NB4 (cell line): ENCODE results near the gene CELF1.
A peak's percentile ranks its signal among the peaks of the same experiment; 100 is the strongest.
"Not testable (repeated sequence)": the region's sequence is repeated elsewhere in the genome, so short reads cannot be mapped to it uniquely, and the experiment has no call there.

ENCODE experiments used
- DNase-seq: peaks from one replicate; pipeline ENCODE4 v3.0.0; 2010; ENCODE audit warnings: low read depth
- H3K4me3 ChIP-seq: one replicate; pipeline ENCODE4 v1.5.1; 2011; ENCODE audit warnings: mild to moderate bottlenecking, low read depth, low read length, moderate library complexity
- MAX ChIP-seq: IDR thresholded peaks from 2 replicates; pipeline ENCODE4 v1.6.1; 2011; ENCODE audit warnings: low read depth, low read length
- MYC ChIP-seq: IDR thresholded peaks from 2 replicates; pipeline ENCODE4 v1.6.1; 2011; ENCODE audit warnings: low read depth, low read length
- POLR2A ChIP-seq: IDR thresholded peaks from 2 replicates; pipeline ENCODE4 v1.6.1; 2011; ENCODE audit warnings: mild to moderate bottlenecking; ENCODE audit not compliant: insufficient read length; ENCODE audit errors: extremely low read depth
- TF ChIP-seq, protein P1 (sequence below): IDR thresholded peaks from one replicate; pipeline ENCODE4 v1.5.1; 2012; ENCODE audit warnings: low read depth, low read length

CELF1 gene

DNA sequence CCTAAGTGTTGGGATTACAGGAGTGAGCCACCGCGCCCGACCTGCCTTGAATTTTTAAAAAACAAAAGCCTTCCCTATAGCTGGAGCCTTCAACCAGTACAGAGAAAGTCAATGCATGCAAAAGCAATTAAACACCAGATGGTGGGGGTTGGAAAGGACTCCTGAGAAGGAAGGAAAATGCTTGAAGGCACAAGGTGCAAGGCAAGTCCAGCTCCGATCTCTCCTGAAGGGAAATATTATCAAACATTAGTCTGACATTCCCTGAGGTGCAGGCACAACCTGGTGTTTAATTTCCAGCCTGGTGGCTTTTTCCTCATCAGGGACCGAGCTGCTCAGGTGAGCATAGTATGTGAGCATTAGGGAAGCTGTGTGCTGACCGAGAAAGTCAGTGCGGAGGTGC lies 91.1 kb downstream of the CELF1 start:
- TF ChIP-seq MYC: no peak
- TF ChIP-seq, protein P1, sequence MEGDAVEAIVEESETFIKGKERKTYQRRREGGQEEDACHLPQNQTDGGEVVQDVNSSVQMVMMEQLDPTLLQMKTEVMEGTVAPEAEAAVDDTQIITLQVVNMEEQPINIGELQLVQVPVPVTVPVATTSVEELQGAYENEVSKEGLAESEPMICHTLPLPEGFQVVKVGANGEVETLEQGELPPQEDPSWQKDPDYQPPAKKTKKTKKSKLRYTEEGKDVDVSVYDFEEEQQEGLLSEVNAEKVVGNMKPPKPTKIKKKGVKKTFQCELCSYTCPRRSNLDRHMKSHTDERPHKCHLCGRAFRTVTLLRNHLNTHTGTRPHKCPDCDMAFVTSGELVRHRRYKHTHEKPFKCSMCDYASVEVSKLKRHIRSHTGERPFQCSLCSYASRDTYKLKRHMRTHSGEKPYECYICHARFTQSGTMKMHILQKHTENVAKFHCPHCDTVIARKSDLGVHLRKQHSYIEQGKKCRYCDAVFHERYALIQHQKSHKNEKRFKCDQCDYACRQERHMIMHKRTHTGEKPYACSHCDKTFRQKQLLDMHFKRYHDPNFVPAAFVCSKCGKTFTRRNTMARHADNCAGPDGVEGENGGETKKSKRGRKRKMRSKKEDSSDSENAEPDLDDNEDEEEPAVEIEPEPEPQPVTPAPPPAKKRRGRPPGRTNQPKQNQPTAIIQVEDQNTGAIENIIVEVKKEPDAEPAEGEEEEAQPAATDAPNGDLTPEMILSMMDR: no peak
- TF ChIP-seq MAX: no peak
- no peak for TF ChIP-seq POLR2A
- DNase-seq: no peak
- no peak overlapping the region for H3K4me3 ChIP-seq

GRCh38 chr11:47460571-47461235 lies 92.2 kb downstream of the CELF1 start:
- no peak overlapping the region for H3K4me3 ChIP-seq
- TF ChIP-seq MYC (no peak), MAX (no peak), POLR2A (no peak)
- TF ChIP-seq, protein P1: no peak
- DNase-seq: no peak

DNA sequence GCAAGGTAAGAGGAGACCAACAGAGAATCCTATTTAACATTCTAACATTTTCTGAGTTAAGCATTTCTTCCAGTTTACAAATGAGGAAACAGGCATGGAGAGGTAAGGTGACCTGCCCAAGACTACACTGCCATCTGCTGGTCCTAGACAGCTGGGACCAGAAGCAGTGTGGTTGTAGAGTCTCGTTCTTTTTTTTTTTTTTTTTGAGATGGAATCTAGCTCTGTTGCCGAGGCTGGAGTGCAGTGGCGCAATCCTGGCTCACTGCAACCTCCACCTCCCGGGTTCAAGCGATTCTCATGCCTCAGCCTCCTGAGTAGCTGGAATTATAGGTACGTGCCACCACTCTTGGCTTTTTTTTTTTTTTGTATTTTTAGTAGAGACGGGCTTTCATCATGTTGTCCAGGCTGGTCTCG lies 98.7 kb downstream of the CELF1 start:
- TF ChIP-seq MAX (peak; percentile 66; the same call in 1 of the 2 replicates), MYC (0 out of 2 replicates have a peak, but pooled peaks have one; percentile 49)
- TF ChIP-seq, protein P1: peak; percentile 86

DNA sequence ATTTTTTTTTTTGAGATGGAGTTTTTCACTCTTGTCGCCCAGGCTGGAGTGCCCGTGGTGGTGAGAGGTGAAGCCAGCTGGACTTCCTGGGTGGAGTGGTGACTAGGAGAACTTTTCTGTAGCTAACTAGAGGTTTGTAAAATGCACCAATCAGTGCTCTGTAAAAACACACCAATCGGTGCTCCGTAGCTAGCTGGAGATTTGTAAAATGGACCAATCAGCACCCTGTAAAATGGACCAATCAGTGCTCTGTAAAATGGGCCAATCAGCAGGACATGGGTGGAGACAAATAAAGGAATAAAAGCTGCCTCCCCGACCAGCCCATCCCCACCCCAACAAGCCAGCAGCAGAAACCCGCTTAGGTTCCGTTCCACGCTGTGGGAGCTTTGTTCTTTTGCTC lies 99.6 kb downstream of the CELF1 start:
- H3K4me3 ChIP-seq: no peak overlapping the region
- no peak for DNase-seq
- TF ChIP-seq MAX: no peak
- TF ChIP-seq, protein P1: no peak

More for the DNA sequence above, 98.7 kb downstream of the CELF1 start:
- not testable (repeated sequence) for H3K4me3 ChIP-seq
- DNase-seq: peak; percentile 90

- H3K4me3 ChIP-seq: no peak overlapping the region
- DNase-seq: no peak
- no peak for TF ChIP-seq MAX
- TF ChIP-seq, protein P1: no peak
- no peak for TF ChIP-seq POLR2A
- TF ChIP-seq MYC: no peak
Observed at GRCh38 chr11:47451990-47452389, 100.9 kb downstream of the CELF1 start.
